Mesothelial cell of epicardium (in vitro differentiated cells): Measurements from ENCODE around the gene DIPK1A. TPM values are rescaled to one million over a fixed set of nuclear protein-coding genes. Genes with fewer than 3 reads are reported as not detected.

ENCODE experiments used
- DNase-seq, 2 experiments: peaks; one replicate each; pipeline ENCODE4 v3.0.0; 2021; ENCODE audit warnings: low spot score in 2 of 2; ENCODE audit not compliant: unreplicated experiment in 2 of 2
- H3K27ac Mint-ChIP-seq: 2 replicates; pipeline ENCODE4 v1.8.0; 2021; ENCODE audit warnings: mixed read lengths
- H3K27me3 Mint-ChIP-seq: 2 replicates; pipeline ENCODE4 v1.8.0; 2021; ENCODE audit warnings: low read depth, mixed read lengths
- H3K36me3 Mint-ChIP-seq: 2 replicates; pipeline ENCODE4 v1.8.0; 2021; ENCODE audit warnings: mixed read lengths
- H3K4me1 Mint-ChIP-seq: 2 replicates; pipeline ENCODE4 v1.8.0; 2021; ENCODE audit warnings: mixed read lengths
- H3K4me3 Mint-ChIP-seq: 2 replicates; pipeline ENCODE4 v1.8.0; 2021; ENCODE audit warnings: mild to moderate bottlenecking, moderate library complexity, mixed read lengths
- H3K9me3 Mint-ChIP-seq: 2 replicates; pipeline ENCODE4 v1.8.0; 2021; ENCODE audit warnings: mixed read lengths
- total RNA-seq: library from RNA; stranded (reverse); gene quantifications from 3 replicates; pipeline ENCODE4 v1.2.1, GENCODE V29; 2021
- TF ChIP-seq, protein P1 (sequence below): fragments of 200-600 bp; sonication (generic); IDR thresholded peaks from one replicate; pipeline ENCODE4 v1.5.0; 2021; ENCODE audit warnings: antibody characterized with exemption; ENCODE audit not compliant: unreplicated experiment

The DIPK1A gene
- total RNA-seq, 1 donor from 2014 or later = 12.3 TPM

DNA sequence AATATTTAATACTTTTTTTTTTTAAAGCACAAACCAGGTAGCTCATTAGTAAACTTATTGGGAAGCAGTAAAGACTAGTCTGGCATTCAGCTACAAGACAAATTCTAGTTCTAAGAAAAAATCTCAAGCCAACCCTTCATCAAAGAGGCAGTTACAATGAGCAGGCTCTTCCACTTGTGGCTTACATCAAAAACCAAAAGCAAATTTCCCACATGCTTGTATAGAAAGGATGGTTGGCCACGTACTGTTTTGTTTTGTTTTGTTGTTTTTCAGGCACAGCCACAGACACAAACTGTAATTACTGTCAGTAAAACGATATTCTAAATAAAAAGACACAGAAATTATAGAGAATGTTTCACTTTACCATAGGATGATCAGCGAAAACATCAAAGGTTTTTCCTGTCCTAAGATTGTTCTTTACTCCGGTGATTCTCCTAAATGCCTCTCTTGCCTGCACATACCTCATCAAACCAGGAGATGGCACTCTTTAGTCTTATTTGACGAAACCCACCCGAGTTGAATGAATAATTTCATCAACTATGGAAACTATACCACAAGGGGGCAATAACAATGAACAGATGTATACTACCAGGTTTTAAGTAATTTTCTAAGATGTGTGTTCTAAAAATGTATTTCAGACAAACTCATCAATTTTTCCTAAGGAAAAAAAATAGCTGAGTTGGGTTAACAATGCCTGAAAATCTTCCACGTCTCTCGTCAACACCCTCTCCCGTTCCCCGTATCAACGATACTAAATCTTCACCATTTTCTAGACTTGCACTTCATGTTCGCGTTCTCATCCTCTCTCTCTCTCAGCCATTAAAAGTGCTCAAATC lies 102.5 kb downstream of the DIPK1A start:
- TF ChIP-seq, protein P1, sequence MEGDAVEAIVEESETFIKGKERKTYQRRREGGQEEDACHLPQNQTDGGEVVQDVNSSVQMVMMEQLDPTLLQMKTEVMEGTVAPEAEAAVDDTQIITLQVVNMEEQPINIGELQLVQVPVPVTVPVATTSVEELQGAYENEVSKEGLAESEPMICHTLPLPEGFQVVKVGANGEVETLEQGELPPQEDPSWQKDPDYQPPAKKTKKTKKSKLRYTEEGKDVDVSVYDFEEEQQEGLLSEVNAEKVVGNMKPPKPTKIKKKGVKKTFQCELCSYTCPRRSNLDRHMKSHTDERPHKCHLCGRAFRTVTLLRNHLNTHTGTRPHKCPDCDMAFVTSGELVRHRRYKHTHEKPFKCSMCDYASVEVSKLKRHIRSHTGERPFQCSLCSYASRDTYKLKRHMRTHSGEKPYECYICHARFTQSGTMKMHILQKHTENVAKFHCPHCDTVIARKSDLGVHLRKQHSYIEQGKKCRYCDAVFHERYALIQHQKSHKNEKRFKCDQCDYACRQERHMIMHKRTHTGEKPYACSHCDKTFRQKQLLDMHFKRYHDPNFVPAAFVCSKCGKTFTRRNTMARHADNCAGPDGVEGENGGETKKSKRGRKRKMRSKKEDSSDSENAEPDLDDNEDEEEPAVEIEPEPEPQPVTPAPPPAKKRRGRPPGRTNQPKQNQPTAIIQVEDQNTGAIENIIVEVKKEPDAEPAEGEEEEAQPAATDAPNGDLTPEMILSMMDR = peak; percentile 93
- no peak overlapping the region for H3K4me3 Mint-ChIP-seq
- peak in 1 of 2 experiments; percentile 51 for DNase-seq
- no peaks in the 10 kb centered on the region for H3K27me3 Mint-ChIP-seq
- H3K4me1 Mint-ChIP-seq = peaks cover 13% of the 10 kb centered on the region
- peaks cover 6% of the 10 kb centered on the region for H3K36me3 Mint-ChIP-seq
- peaks cover 10% of the 10 kb centered on the region for H3K9me3 Mint-ChIP-seq
- H3K27ac Mint-ChIP-seq = no peak overlapping the region

- Mint-ChIP-seq H3K9me3 (peaks cover 10% of the 10 kb centered on the region), H3K27me3 (no peaks in the 10 kb centered on the region), H3K36me3 (peaks cover 6% of the 10 kb centered on the region), H3K4me1 (peaks cover 10% of the 10 kb centered on the region), H3K4me3 (no peak overlapping the region), H3K27ac (no peak overlapping the region)
- DNase-seq = no peak
- TF ChIP-seq, protein P1 = no peak
Observed at GRCh38 chr1:92857817-92858216, 103.4 kb downstream of the DIPK1A start.

DNA sequence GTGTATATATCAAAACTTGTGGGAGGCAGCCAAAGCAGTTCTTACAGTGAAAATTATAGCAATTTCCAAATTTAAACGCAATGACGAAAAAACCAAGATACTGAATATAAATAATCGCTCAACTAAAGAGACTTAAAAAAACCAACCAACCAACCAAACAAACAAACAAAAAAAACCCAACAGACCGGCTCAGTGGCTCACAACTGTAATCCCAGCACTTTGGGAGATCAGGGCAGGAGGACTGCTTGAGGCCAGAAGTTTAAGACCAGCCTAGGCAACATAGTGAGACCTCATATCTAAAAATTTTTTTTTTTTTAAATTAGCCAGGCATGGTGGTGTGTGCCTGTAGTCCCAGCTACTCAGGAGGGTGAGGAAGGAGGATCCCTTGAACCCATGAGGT lies 106.0 kb downstream of the DIPK1A start:
- Mint-ChIP-seq H3K9me3 (peaks cover 10% of the 10 kb centered on the region), H3K27ac (no peak overlapping the region), H3K4me3 (no peak overlapping the region), H3K4me1 (peaks cover 14% of the 10 kb centered on the region), H3K27me3 (no peaks in the 10 kb centered on the region), H3K36me3 (peaks cover 6% of the 10 kb centered on the region)
- DNase-seq = no peak
- TF ChIP-seq, protein P1 = no peak

DNA sequence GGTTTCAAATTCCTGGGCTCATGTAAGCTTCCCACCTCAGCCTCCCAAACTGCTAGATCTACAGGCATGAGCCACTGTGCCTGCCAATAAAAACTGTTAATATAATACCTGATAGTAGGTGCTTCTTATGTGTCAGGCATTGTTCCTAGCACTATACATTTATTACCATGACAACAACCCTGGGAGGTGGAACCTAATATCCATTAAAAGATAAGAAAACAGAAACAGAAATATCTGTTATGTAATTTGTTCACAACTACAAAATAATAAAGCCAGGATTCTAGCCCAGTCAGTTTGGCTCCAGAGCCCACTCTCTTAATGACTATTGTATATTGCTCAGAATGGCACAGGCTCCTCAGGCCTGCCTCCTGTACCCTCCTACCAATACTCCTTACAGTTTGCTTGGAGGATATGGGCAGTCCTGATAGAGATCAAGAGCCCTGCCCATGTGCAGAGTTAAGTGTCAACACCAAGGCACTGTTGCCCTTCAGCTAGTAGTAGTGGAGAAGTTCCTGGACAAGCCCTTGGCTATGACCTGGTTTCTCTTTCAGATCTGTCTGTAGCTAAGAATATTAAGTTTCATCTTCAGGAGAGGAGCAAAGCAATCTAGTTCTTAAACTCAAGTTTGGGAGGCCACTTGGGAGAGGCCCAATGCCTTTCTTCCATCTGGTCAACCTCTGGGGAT lies 107.0 kb downstream of the DIPK1A start:
- Mint-ChIP-seq H3K4me1 (peaks cover 13% of the 10 kb centered on the region), H3K27ac (no peak overlapping the region), H3K4me3 (no peak overlapping the region)

DNA sequence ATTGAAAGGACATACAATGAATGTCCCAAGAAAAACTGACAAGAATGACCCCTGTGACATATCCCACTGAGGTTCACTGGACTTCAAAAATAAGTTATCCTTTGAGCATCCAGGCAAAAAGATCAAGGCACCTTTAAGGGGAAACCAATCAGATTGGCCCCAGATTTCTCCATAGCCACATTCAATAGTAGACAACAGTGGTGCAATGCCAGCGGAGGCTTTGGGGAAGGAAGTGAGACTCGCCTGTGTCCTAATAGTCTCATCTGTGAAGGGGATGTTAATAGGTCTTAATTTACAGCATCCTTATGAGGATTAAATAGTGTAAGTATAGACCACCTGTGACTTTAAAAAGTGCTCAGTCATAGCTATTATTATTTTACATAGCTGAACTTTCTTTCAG lies 108.0 kb downstream of the DIPK1A start:
- Mint-ChIP-seq H3K36me3 (peaks cover 6% of the 10 kb centered on the region), H3K4me1 (peaks cover 11% of the 10 kb centered on the region), H3K27me3 (no peaks in the 10 kb centered on the region), H3K4me3 (no peak overlapping the region), H3K9me3 (peaks cover 10% of the 10 kb centered on the region), H3K27ac (no peak overlapping the region)
- DNase-seq = no peak
- TF ChIP-seq, protein P1 = no peak

More for the DNA sequence above, 107.0 kb downstream of the DIPK1A start:
- Mint-ChIP-seq H3K9me3 (peaks cover 10% of the 10 kb centered on the region), H3K36me3 (peaks cover 6% of the 10 kb centered on the region), H3K27me3 (no peaks in the 10 kb centered on the region)
- TF ChIP-seq, protein P1 = no peak
- DNase-seq = no peak
